Endothelial cell of hepatic sinusoid (primary cell): ENCODE data around the gene DNAJB9.

Source experiments
- in situ Hi-C: cut with HindIII; loops from 2 replicates; pipeline ENCODE4 v1.10.0; 2017; ENCODE audit warnings: low sequenced_read_pairs

Gene DNAJB9

DNA sequence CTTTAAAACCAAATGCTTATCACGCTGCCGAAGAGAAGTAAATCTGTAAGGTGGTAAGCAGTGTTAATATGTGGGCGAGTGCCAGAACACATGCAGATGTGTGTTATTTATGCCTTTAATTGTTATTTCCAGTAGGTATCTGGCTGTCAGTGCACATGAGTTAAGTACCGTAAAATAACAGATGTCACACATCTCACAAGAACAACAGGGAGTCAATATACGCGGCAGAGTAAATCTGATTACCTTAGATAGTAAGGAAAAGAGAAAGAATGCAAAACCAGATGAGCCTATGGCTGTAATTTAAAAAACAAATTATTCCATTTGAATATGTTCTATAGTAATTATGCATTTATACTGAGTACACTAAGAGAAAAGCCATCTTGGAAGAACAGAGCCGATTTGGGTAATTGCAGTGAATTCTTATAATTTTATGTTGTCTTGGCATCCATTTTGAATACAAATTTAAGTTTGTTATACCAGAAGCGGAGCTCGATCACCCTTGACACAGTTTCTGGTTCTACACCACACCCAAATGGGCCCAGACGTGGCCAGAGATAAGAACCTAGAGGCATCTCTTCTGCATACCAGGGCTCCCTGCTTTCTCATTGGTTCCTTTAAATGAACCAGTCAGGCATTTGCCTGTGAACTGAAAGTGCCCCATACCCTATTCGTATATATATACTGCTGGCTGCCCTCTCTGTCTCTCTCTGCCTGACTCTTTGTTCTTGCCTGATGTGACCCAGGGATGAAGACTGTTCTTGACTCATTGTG, 34.8 kb downstream of the DNAJB9 start:
- in situ Hi-C loops, result no loop called here

DNA sequence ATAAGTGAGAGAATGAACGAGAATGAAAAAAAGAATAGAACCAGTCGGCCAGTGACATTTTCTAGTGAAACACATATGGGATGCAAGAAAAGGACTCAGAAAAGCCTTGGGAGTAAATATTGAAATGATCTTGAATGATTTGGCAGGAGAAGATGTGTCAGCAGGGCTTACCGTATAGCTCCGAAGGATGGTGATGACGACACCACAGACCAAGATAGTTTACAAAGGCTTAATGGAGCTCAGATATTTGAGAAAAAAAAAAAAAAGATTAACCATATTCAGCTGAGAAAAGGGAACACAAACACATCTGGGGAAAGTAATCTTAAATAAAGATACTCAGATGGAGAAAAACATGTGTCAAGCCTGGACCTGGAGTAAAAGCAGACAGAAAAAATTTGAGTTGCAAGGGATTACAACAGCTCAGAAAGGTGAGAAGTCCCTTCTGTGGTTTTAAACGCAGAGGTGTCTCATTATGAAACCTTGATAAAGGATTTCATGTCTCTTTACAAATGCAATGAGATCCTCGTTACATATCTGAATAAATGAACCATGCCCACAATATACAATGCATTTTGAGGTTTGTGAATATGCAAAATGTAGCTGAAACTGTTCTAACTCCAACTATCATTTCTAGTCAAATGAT, 36.0 kb downstream of the DNAJB9 start:
- in situ Hi-C loops, result no loop called here

DNA sequence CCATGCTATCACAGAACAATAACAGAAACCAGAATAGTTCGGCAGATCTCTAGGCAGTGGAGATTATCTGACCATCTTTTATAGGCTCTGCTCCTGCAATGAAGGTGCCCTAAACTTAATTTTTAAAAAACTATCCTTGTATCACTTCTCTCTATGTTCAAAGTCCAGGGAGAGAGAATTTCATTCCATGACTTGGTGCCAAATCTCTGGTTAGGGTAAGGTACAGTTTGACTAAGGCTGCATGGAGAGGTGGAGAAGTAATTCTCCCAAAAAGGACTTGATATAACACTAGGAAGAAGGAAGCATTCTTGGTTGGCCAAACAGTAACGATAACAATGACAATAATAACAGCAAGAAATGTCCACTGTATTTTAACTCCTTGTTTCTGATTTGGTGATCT, 40.0 kb downstream of the DNAJB9 start:
- in situ Hi-C loops, result no loop called here

DNA sequence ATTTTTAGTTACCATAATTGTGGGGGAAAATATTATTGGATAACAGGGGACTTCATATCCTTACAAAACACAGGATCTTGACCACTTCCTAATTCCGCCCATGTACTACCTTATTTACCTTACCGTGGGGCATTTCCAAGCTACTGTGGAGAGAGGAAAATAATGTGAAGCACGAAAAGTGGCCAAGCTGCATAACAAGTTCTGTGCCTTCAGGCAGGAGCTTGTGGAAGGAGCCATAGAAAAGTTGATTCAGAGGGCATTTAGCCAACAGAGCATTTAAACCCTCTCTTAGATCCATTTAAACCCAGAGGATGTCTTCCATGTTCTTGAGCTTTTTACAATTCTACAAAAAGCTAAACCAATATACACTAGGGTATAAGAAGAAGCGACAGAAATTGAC, 41.6 kb downstream of the DNAJB9 start:
- in situ Hi-C loops, result no loop called here

DNA sequence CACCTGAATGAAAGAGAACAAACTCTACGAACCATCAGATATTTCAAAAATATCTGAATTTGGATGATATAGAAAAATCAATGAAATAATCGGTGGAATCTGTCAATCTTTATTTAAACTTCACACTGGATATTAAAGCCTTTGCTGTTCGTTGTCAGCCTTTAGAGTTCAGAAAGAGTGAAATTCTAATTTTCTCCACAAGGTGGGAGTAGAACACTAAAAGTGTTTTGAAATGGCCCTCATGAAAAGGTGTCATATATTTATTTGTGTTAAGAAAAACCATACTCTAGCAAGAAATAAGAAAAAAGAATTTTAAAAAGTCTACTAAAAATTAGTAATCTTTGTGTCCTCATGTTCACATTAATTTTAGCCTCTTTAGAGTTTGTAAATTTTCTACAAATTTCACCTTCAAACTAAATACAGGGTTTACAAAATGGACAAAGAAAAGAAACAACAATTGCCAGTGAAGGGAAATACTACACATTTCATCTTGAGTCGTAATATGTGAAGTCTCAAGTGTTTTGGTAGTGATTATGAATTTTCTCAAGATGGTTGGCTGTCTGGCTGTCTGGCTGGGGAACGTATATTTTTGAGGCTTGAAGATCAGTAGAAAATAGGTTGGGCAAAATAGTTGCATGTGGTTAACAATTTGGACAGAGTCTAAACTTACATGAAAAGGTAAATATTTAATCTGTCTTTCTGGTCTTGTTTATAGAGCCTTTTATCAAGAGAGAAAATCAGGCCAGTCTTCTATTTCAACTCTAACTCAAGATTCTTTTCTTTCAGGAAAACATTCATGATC, 43.7 kb downstream of the DNAJB9 start:
- in situ Hi-C loops, result no loop called here

DNA sequence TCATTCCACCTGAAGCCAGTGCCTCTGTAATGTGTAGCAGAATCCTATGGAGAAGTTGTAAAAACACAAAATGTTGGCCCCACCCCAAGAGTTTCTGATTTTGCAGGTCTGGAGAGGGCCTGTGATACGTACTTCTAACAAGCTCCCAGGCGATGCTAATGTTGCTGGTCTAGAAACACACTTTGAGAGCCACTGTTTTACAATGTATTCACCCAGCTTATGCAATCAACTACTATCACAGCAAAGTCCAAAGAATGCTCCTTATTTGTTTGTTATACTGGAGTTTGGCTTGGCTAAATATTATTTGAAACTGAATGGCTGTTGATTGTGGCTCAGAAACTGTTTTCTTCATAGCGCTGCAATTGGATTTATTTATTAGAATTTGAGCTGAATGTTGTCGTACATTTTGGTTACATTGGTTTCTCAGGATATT, 44.3 kb downstream of the DNAJB9 start:
- in situ Hi-C loops, result no loop called here

DNA sequence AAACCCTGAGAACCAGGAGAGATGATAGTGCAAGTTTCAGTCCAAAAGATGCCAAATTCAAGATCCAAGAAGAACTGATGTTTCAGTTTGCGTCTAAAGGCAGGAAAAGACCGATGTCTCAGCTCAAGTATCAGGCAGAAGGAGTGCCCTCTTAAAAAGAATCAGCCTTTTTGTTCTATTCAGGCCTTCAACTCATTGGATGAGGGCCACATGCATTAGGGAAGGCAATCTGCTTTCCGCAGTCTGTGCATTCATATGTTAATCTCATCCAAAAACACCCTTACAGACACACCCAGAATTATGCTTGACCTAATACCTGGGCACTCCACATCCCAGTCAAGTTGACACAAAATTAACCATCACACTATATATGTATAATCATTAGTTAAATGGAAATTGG, 45.2 kb downstream of the DNAJB9 start:
- in situ Hi-C loops, result no loop called here

DNA sequence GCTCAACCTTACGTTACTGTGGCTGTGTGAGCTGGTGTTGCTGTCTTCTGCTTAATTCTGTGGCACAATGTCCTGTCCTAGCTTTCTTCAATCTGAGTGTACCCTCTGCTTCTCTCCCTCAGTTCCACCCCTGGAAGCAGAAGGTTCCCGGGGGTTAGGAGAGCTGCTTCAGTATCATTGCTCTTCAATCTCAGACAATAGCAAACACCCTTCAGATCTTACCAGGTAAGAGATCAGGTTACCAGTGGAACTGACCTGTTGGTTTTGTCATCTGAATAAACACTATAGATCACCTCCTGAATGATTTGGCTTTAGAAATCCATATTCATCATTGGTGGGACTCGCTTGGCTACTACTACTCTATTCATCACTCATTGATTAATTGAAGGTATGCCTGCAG, 48.4 kb downstream of the DNAJB9 start:
- in situ Hi-C loops, result no loop called here

DNA sequence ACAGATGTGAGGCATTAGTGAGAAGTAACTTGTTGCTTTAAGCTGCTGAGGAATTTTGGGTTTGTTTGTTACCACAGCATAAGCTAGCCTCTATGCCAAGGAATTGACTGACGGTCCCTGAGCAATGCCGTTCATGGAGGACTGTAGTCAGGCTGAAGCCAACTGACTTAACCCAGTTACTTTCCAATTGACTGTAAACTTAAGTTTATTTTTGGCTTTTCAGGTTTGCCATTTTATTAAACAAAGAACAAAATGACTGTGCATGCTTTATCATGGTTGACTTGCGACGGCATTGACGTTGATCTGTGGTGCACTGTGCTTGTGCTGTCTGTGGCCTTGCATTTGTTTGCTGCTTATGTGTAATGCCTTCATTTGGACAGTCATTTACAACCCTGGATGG, 53.5 kb downstream of the DNAJB9 start:
- in situ Hi-C loops, result no loop called here
